ENCODE results near the gene TSHZ2. TPM values are rescaled to one million over a fixed set of nuclear protein-coding genes. Genes with fewer than 3 reads are reported as not detected.
"Not testable (repeated sequence)": the region's sequence is repeated elsewhere in the genome, so short reads cannot be mapped to it uniquely, and the experiment has no call there.

TSHZ2 gene
- total RNA-seq, 1 experiment from 2014 or later, result 2.3 TPM

GRCh38 chr20:53513168-53513488, 541.0 kb downstream of the TSHZ2 start:
- Mint-ChIP-seq H3K36me3 (ENCODE audit: insufficient read depth, unreplicated experiment) (no peaks in the 10 kb centered on the region), H3K4me1 (ENCODE audit: insufficient read depth, unreplicated experiment) (no peaks in the 10 kb centered on the region), H3K27ac (ENCODE audit: low read depth, unreplicated experiment) (no peak overlapping the region), H3K27me3 (ENCODE audit: insufficient read depth, unreplicated experiment) (no peaks in the 10 kb centered on the region), H3K4me3 (ENCODE audit: unreplicated experiment) (no peak overlapping the region), H3K9me3 (ENCODE audit: unreplicated experiment) (no peaks in the 10 kb centered on the region)
- TF ChIP-seq CTCF (IDR thresholded peaks at IDR 0.05; ENCODE audit: unreplicated experiment), result no peak
- intact Hi-C loops (cut with micrococcal nuclease), result no loop called here
- ChIA-PET POLR2A (no interaction called here), CTCF (interaction anchor here (0.6 to 1.7 kb wide), 4 partner anchors 223 to 1201 kb away, joined by 3 to 7 read pairs (median 5); no protein-coding TSS in a partner anchor)
- no peak for DNase-seq (ENCODE audit: unreplicated experiment)
- no TSS peak for BruUV-seq (replicated peaks)

DNA sequence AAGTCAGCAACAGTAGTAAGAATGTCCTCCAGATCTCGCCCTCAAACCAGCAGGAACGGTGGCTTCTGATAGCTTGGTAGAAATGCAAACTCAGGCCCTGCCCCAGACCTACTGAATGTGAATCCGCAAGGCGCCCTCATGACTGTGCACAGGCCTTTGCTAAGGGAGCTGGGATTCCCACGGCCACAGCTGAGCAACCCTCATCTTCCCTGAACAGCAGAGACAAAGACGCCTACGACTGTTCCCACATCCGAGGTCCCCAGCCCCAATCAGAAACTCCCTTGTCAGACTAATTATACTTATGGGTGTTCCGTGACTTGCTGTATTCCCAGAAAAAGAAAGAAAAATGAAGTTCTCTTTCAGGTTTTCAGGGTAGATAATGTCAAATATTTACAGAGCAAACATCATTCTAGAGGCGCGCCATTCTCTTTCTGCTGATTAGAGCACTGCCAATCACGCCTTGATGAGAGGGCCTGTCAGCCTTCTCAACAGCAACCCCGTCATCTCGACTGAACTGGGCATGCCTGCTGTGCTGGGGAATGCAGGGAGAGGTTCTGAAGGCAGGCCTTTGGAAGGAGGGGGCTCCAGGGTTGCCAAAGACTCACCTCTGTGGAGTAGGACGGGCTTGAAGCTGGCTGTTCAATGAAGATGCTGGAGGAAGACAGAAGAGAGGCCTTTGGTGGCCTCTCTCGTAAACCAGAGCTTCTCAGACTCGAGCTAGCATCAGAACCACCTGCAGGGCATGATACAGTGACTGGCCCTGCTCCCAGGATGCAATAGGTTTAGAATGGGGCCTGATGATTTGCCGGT, 541.5 kb downstream of the TSHZ2 start:
- no peak for DNase-seq (ENCODE audit: unreplicated experiment)
- Mint-ChIP-seq H3K9me3 (ENCODE audit: unreplicated experiment) (no peaks in the 10 kb centered on the region), H3K4me3 (ENCODE audit: unreplicated experiment) (no peak overlapping the region), H3K27me3 (ENCODE audit: insufficient read depth, unreplicated experiment) (no peaks in the 10 kb centered on the region), H3K27ac (ENCODE audit: low read depth, unreplicated experiment) (no peak overlapping the region), H3K36me3 (ENCODE audit: insufficient read depth, unreplicated experiment) (no peaks in the 10 kb centered on the region), H3K4me1 (ENCODE audit: insufficient read depth, unreplicated experiment) (no peaks in the 10 kb centered on the region)
- TF ChIP-seq CTCF (IDR thresholded peaks at IDR 0.05; ENCODE audit: unreplicated experiment), result no peak
- ChIA-PET POLR2A (no interaction called here), CTCF (interaction anchor here (0.6 to 1.7 kb wide), 5 partner anchors 223 to 1263 kb away, joined by 3 to 7 read pairs (median 3); no protein-coding TSS in a partner anchor)
- BruUV-seq (replicated peaks), result no TSS peak
- intact Hi-C loops (cut with micrococcal nuclease), result no loop called here

- CTCF ChIA-PET, result interaction anchor here (0.7 kb wide), 1 partner anchor 668 kb away, joined by 3 read pairs; no protein-coding TSS in a partner anchor
- no peak for TF ChIP-seq CTCF (IDR thresholded peaks at IDR 0.05; ENCODE audit: unreplicated experiment)
- BruUV-seq (replicated peaks), result no TSS peak
Observed at GRCh38 chr20:53515749-53516148, 543.6 kb downstream of the TSHZ2 start.

GRCh38 chr20:53517146-53517545, 545.0 kb downstream of the TSHZ2 start:
- DNase-seq (ENCODE audit: unreplicated experiment), result no peak
- TF ChIP-seq CTCF (IDR thresholded peaks at IDR 0.05; ENCODE audit: unreplicated experiment), result no peak
- no TSS peak for BruUV-seq (replicated peaks)
- intact Hi-C loops (cut with micrococcal nuclease), result no loop called here
- no peaks in the 10 kb centered on the region for H3K27me3 Mint-ChIP-seq (ENCODE audit: insufficient read depth, unreplicated experiment)
- H3K36me3 Mint-ChIP-seq (ENCODE audit: insufficient read depth, unreplicated experiment), result no peaks in the 10 kb centered on the region
- H3K4me3 Mint-ChIP-seq (ENCODE audit: unreplicated experiment), result no peak overlapping the region
- H3K27ac Mint-ChIP-seq (ENCODE audit: low read depth, unreplicated experiment), result no peak overlapping the region
- CTCF ChIA-PET, result interaction anchor here (1.1 kb wide), 1 partner anchor 30 kb away, joined by 5 read pairs; no protein-coding TSS in a partner anchor
- POLR2A ChIA-PET, result interaction anchor here (0.7 kb wide), 1 partner anchor 726 kb away, joined by 3 read pairs; no protein-coding TSS in a partner anchor
- H3K4me1 Mint-ChIP-seq (ENCODE audit: insufficient read depth, unreplicated experiment), result no peaks in the 10 kb centered on the region
- H3K9me3 Mint-ChIP-seq (ENCODE audit: unreplicated experiment), result peaks cover 7% of the 10 kb centered on the region

More at GRCh38 chr20:53515749-53516148, 543.6 kb downstream of the TSHZ2 start:
- H3K4me1 Mint-ChIP-seq (ENCODE audit: insufficient read depth, unreplicated experiment), result no peaks in the 10 kb centered on the region
- H3K27me3 Mint-ChIP-seq (ENCODE audit: insufficient read depth, unreplicated experiment), result no peaks in the 10 kb centered on the region
- no peaks in the 10 kb centered on the region for H3K36me3 Mint-ChIP-seq (ENCODE audit: insufficient read depth, unreplicated experiment)
- no peak overlapping the region for H3K4me3 Mint-ChIP-seq (ENCODE audit: unreplicated experiment)
- POLR2A ChIA-PET, result no interaction called here
- no peak for DNase-seq (ENCODE audit: unreplicated experiment)
- H3K27ac Mint-ChIP-seq (ENCODE audit: low read depth, unreplicated experiment), result no peak overlapping the region
- no peaks in the 10 kb centered on the region for H3K9me3 Mint-ChIP-seq (ENCODE audit: unreplicated experiment)
- intact Hi-C loops (cut with micrococcal nuclease), result no loop called here

- H3K27ac Mint-ChIP-seq (ENCODE audit: low read depth, unreplicated experiment); H3K36me3 Mint-ChIP-seq (ENCODE audit: insufficient read depth, unreplicated experiment); intact Hi-C loops (cut with micrococcal nuclease); BruUV-seq (replicated peaks); H3K27me3 Mint-ChIP-seq (ENCODE audit: insufficient read depth, unreplicated experiment); H3K9me3 Mint-ChIP-seq (ENCODE audit: unreplicated experiment); H3K4me1 Mint-ChIP-seq (ENCODE audit: insufficient read depth, unreplicated experiment); POLR2A ChIA-PET; H3K4me3 Mint-ChIP-seq (ENCODE audit: unreplicated experiment): not testable (repeated sequence)
- CTCF ChIA-PET, result interaction anchor here (2.0 kb wide), 1 partner anchor 26 kb away, joined by 8 read pairs; no protein-coding TSS in a partner anchor
- DNase-seq (ENCODE audit: unreplicated experiment), result peak; percentile 74
Observed at GRCh38 chr20:53521421-53521820, 549.3 kb downstream of the TSHZ2 start.
